Glomerular endothelial cell (primary cell): ENCODE results near the gene CFAP119. TPM values are rescaled to one million over a fixed set of nuclear protein-coding genes. Genes with fewer than 3 reads are reported as not detected.
"Not testable (repeated sequence)": the region's sequence is repeated elsewhere in the genome, so short reads cannot be mapped to it uniquely, and the experiment has no call there.

Source experiments
- DNase-seq: peaks from one replicate; pipeline ENCODE4 v3.0.0-alpha.2; 2011; ENCODE audit warnings: low read depth, low spot score; ENCODE audit errors: extremely low read depth
- total RNA-seq: library from RNA; depleted of rRNA; stranded (reverse); fragments of >200 nt; gene quantifications from 2 replicates; pipeline ENCODE4 v1.2.3, GENCODE V29; 2015

The CFAP119 gene
- 2.0 and 6.5 TPM in 2 replicates for total RNA-seq

DNA sequence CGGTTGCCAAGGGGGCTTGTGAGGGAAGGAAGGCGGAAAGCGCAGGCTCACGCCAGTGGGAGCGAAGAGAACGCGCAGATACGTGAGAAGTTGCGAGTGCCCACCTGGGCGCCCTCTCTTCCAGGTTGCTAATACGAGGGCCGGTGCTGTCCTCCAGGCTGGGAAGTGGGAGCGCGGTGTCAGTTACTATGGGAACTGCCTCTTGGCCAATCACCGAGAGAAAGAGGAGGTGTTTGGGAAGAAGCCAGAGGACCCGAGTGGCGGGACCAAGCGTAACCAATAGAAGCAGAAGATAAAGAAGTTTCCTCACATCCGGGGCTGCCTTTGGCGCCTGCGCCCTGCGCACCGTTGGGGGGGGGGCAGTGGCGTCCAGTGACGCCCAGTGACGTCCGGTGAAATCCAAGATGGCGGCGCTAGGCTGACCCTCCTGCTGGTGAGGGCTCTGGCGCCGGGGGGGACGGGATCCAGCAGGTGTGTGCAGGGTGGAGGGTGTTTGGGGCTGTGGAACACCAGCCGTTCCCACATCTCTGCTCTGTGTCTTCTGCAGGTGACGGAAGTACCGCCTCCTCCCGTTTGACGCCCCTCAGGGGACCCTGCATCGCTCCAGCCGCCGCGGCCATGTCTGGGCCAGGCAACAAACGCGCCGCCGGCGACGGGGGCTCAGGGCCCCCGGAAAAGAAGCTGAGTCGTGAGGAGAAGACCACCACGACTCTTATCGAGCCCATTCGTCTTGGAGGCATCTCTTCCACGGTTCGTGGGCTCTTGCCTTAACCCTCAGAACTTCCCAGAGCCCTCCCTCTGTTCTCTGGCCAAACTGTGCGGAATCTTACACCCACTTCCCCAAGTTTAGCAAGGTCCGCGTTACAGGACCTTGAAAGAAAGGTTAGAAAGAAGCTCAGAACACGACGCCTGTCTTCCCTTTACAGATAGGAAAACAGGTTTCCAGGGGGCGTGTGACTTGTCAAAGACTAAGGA is at the start of gene CFAP119, which contains the start of gene RNF40:
Gene CFAP119, minus strand, starts transcription at position 135 of the 975 bp plus-strand sequence. CDS start 314 bp downstream, outside the sequence.
Gene RNF40, plus strand, starts transcription at position 395 of the 975 bp plus-strand sequence. Its CDS starts 224 bp downstream, at position 619.
- peak; percentile 93 for DNase-seq

DNA sequence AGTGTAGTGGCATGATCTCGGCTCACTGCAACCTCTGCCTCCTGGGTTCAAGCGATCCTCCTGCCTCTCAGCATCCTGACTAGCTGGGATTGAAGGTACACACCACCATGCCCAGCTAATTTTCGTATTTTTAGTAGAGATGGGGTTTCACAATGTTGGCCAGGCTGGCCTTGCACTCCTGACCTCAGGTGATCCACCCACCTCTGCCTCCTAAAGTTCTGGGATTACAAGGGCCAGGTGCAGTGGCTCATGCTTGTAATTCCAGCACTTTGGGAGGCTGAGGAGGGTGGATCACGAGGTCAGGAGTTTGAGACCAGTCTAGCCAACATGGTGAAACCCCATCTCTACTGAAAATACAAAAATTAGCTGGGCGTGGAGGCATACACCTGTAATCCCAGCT is 47.8 kb upstream of the CFAP119 start:
- not testable (repeated sequence) for DNase-seq

DNA sequence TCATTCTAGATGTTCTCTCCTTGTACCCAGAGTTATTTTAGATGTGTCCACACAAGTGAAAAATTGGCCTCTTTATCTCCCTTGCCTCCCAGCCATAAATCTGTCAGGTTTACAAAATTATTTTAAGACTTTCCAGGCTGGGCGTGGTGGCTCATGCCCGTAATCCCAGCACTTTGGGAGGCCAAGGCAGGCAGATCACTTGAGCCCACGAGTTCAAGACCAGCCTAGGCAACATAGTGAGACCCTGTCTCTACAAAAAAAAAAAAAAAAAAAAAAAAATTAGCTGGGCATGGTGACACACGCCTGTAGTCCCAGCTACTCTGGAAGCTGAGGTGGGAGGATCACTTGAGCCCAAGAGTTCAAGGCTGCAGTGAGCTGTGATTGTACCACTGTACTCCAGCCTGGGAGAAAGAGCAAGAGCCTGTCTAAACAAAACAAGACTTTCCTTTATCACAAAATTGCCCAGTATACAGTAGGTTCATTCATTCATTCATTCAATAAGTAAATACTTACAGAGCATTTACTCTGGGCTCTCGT is 47.1 kb upstream of the CFAP119 start:
- not testable (repeated sequence) for DNase-seq

DNA sequence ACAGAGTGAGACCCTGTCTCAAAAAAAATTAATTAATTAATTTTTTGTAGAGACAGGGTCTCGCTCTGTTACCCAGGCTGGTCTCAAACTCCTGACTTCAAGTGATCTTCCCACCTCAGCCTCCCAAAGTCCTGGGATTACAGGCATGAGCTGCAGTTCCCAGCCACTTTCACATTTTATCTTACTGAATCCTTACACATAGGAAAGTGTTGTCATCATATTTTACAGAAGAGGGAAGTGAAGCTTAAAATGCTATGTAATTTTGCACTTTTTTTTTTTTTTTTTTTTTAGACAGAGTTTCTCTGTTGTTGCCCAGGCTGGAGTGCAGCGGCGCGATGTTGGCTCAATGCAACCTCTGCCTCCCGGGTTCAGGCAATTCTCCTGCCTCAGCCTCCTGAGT is 46.3 kb upstream of the CFAP119 start:
- no peak for DNase-seq

DNA sequence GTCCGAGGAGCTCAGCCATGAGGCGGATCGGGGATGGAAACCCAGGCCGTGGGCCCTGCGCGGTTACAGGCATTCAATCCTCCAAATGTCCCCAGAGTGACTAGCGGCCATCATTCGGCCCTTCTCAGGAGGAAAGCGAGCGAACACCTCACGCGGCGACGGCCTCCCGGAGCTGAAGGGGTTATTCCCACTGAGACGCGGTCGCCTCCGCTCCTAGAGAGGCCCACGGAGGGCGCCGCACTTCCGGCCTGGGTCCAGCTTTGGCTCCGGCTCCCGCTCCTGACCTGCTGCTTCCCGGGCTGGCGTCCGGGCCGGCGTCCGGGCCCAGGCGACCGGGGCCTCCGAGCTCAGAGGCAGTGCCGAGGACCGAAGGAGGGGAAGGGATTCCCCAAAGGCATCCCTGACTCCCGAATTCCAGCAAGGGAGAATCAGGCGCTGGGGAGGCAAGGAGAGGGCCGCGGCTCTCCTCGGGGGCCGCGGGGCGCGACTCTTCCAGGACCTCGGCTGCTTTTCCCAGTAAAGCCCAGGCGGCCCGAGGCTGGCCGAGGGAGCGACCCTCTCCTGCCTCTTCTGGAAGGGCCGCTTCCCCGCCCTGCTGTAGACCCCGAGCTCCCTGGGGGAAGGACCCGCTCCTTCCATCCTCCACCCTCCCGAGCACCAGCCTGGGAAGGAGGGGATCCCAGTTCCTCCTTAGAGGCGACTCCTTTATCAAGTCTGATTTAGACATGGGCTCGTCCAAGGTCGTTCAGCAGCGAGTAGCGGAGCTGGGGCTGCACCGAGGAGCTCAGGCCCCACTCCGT is 43.7 kb upstream of the CFAP119 start:
- DNase-seq: no peak

DNA sequence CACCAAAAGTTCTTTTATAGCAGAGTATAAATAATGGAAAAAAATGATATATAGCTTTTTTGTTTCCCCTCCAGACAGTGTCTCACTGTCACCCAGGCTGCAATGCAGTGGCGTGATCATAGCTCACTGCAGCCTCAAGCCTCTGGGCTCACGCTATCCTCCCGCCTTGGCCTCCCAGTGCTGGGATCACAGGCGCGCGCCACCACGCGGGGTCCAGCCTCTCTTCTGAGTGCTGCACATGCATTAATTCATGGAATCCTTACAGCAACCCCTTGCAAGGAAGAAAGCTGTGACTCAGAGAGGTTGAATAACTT is 43.2 kb upstream of the CFAP119 start:
- DNase-seq: no peak

DNA sequence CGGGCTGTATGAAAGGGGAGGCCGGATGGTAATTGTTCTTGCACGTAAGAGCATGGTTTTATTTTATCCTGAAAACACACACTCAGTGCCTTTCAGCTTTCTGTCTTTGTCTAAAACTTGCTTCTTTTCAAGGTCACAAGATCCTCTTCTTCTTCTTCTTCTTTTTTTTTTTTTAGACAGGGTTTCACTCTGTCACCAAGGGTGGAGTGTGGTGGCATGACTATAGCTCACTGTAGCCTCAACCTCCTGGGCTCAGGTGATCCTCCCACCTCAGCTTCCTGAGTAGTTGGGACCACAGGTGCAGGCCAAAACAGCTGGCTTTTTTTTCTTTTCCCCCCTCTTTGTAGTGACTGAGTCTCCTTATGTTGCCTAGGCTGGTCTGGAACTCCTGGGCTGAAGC is 41.1 kb upstream of the CFAP119 start:
- no peak for DNase-seq

DNA sequence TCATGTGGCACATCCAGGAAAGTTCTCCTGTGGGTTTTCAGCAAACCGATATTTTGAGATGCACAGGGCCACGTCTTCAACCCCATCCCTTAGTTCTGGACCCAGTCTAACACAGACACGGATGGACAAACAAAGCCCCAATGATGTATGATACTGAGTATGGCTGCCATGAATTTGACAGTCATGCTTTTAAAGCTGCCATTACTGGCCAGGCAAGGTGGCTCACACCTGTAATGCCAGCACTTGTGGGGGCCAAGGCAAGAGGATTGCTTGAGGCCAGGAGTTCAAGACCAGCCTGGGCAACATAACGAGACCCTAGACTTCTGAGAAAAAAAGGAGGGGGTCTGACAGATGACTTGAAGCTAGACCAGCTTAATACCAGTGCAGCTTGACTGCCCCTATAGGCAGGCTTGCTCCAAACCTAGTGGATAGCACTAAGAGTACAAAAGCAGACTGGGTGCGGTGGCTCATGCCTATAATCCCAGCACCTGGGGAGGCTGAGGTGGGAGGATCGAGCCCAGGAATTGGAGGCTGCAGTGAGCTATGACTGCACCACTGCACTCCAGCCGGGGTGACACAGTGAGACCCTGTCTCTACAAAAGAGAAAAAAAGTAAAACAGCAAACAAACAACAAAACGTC is 35.9 kb upstream of the CFAP119 start:
- no peak for DNase-seq

DNA sequence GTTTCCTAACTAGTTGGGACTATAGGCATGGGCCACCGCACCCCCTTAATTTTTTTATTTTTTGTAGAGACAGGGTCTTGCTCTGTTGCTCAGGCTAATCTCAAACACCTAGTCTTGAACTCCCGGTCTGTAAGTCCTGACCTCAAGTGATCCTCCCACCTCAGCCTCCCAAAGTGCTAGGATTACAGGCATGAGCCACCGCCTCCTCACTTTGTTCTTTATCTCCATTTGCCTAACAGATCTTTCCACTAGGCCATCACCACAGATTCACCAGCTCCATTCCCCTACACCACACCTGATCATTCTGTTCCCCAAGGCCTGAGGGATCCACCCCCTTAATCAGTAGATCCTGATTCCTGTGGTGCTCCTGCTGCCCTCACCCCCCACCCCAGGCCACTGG is 32.8 kb upstream of the CFAP119 start:
- DNase-seq: no peak

DNA sequence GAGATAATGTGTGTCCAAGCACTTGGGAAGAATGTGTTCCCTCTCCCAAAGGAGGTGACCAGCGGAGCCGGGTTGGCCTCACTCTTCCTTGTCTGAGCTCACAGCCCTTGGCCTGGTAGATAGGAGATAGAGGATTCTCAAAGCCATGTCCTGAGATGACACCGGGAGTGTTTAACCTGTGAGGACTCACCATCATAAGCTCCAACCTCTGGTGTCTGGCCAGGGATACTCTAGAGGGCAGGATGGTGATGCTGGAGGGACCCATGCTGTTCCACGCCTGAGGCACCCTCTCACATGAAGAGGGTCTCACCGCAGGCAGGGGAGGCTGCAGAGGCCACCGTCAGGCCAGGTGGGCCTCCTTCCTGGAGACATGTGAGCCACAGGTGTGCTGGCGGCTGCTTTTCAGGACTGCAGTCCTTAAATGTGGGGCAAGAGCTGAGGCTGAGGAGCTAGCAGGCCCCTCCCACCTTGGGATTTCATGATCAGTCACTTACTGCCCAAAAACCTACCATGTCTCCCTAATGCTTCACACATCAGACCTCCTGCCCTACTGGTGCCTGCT is 31.7 kb upstream of the CFAP119 start:
- no peak for DNase-seq

DNA sequence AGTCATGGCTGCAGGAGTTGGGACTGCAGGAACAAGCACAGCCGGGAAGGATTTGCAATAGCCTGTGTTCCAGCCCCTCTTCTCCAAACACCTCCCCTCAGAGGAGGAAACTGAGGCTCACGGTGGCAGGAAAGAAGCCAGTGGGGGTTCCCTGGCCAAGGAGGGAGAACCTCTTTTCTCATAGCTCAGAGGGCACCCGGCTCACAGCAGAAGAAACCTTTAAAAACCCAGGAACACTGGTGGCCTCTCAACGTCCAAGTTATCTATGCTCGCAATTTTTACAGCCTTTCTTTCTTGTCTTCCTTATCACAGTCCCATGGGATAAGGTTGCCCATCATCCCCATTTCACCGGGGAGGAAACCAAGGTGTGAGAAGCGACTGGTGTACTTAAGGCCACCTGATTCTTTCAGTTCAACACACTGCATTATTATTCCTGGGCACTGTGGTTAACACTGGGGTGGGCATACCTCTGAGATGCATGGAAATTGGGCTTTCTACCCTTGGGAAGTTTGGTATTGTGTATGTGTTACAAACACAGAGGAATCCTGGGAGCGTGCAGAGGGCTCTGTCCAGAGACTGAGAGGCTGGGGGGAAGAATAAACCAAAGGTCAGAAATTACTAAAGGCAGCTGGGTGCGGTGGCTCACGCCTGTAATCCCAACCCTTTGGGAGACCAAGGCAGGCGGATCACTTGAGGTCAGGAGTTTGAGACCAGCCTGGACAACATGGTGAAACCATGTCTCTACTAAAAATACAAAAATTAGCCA is 25.9 kb upstream of the CFAP119 start:
- DNase-seq: no peak

DNA sequence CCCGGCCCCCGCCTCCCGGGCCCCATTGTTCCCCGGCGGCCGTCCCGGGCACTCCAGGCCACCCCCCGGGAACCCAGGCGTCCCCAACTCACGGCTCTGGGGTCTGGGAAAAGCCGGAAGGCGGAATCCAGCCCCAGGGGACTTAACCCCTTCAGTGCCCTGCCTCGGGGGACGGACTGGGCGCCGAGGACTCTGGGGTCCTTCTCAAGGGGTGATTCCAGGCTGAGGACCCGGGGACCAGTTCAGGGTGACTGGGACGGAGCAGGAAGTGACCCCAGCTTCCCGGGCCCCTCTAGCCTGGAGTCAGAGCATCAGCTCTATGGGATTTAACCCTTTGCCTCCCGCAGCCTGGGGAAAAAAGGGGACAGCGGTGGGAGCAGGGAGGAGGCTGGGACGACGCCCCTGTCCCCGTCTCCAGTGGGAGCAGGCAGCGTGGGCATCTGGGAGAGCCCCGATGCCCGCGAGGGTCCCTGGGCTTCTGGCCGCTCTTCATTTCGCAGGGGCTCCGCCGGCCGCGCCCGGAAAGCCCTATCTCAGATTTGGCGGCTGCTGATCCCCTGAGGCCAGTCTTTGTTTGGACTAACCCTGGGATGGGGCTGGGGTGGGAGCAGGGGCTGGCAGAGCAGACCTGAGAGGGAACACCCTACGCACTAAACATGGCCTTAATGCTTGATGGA is 25.2 kb upstream of the CFAP119 start, which contains the start of gene ZNF629:
Gene ZNF629, minus strand, starts transcription at position 270 of the 677 bp plus-strand sequence. CDS start 2,723 bp downstream, outside the sequence.
- DNase-seq: no peak

DNA sequence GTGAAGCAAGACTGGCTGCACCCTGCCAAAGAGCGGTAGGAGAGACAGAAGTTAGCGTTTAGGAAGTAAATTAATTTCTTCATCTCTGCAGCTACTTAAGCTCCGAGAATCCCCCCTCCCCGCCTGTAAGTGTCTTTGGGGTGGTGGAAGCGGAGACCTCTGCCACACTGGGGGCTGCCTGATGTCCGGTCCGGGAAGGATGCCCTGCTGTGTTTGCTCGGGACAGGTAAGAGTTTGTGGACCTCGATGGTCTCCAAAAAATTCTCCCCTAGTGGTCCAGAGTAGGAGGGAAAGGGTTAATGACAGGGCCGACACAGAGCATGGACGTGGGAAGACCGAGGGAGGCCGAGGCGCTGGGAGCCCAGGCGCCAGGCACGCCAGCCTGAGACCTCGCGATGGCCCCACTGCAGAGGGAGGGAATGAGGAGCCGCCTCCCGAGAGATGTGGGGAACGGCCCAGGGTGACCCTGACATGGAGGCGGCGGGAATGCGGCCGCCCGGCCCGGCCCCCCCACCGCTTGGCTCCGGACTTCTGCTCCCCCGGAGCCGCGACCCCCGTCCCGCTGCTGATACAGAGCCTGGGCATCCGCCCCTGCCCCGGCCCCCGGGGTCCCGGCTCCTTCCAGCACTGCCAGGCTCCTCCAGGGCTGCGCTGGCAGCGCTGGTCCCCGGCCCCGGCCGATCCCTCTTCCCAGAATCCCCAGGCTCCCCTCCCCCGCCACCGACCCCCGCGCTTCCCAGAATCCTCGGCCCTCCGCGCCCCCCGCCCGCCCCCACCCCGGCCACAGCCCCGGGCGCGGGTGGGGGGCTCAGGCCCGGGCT is 24.5 kb upstream of the CFAP119 start:
- DNase-seq: no peak

DNA sequence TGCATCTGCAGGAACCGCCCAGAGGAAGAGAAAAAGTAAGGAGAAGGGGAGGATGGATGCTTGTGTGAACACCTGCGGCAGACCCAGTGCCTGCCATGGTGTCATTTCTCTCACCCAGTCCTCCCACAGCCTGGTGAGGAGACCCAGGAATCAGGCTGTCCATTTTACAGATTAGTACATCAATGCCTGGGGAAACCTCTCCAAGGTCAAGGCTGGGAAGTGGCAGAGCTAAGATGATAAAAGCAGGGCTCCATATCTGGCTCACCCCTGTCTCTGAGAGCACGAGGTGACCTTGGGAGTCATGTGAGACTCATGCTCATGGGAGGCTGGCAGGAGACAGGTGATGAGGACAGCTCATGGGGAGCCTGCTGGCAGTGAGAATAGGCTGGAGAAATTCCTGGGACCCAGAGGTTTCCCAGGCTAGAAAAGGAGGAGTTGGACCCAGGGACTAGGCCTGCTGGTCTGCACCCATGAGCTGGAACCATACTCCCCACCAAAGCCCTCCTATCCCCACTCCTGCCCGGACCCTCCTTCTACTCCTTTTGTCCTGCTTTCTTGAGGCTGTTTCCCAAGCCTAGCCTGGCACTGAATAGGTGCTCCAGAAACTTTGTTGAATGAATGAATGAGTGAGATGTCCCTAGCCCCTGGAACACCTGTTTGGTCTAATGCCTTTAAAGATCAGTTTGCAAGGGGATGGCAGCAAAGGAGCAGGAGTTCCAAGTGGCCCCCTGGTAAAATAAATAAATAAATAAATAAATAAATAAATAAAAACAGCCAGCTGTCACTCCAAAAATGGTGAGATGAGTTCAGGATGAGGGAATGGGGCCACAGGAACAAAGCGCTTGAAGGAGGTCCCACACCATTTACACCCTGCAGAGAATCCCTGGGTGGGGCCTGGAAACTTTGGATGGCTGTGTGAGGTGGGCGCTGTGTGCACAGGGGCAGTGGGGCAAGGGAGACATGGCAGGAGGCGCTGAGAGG is 23.6 kb upstream of the CFAP119 start:
- DNase-seq: no peak

DNA sequence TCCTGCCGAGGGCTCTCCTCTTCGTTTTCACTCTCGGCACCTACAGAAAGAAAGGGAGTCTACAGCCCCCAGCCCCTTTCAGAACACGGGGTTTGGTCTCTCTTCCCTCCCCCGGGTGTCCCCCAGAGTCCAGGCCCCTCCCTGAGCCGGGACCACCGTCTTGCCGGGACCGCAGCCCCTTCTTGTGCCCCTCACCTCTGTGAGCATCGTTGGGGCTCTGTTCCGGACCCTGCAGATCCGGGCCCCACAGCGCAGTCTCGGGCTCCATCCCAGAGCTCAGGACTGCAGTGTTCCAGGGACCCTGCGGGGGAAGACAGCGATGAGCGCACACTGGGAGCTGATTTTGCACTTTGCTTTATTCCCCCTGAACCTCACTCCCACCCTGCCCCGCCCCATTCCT is 22.4 kb upstream of the CFAP119 start:
- DNase-seq: no peak

DNA sequence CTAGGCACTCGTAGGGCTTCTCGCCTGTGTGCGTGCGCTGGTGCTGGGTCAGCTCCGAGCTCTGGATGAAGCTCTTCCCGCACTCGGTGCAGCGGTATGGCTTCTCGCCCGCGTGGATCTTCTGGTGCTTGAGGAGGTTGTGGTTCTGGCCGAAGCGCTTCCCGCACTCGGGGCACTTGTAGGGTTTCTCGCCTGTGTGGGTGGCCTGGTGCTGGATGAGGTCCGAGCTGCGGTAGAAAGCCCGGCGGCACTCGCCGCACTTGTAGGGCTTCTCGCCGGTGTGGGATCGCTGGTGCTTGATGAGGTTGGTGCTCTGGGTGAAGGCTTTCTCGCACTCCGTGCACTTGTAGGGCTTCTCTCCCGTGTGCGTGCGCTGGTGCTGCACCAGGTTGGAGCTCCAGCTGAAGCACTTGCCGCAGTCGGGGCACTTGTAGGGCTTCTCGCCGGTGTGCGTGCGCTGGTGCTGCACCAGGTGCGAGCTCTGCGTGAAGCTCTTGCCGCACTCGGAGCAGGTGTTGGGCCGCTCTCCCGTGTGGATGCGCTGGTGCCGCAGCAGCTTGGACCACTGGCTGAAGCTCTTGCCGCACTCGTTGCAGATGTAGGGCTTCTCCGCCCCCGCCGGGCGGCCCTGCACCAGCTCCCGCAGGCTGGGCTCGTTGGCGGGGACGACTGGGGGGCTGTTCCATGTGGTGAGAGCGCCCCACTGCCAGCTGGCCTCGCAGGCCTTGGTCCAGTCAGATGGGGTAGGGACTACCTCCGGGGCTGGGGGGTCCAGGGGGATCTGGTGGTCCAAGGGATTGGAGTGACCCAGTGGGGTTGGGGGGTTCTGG is 21.6 kb upstream of the CFAP119 start:
- DNase-seq: no peak
